Prostate gland (tissue), 2 donors: Measurements from ENCODE around the gene TPRX1. TPM values are rescaled to one million over a fixed set of nuclear protein-coding genes. Genes with fewer than 3 reads are reported as not detected.

Experiments used
- DNase-seq: peaks from one replicate; pipeline ENCODE4 v3.0.0-alpha.2; 2019; ENCODE audit warnings: low spot score
- H3K27ac ChIP-seq, 2 donors: fragments of 200-600 bp; sonication (generic); 2 replicates each; pipeline ENCODE4 v1.5.1; 2017 to 2019
- H3K27me3 ChIP-seq: fragments of 200-600 bp; sonication (generic); replicated peaks from 2 replicates; pipeline ENCODE4 v1.5.1; 2019; ENCODE audit not compliant: insufficient read depth
- H3K36me3 ChIP-seq, 2 donors: fragments of 200-600 bp; sonication (generic); 1 replicate in 1 of 2; 2 replicates in 1 of 2; pipeline versions ENCODE4 v1.5.1 to v1.8.1; 2017 to 2019
- H3K4me1 ChIP-seq: fragments of 200-600 bp; sonication (generic); replicated peaks from 2 replicates; pipeline ENCODE4 v1.5.1; 2019
- H3K4me3 ChIP-seq, 2 donors: fragments of 200-600 bp; sonication (generic); 2 replicates each; pipeline ENCODE4 v1.5.1; 2017 to 2019
- H3K9me3 ChIP-seq: fragments of 200-600 bp; sonication (generic); 2 replicates; pipeline ENCODE4 v1.5.1; 2017
- POLR2A ChIP-seq: fragments of 450-650 bp; IDR thresholded peaks from one replicate; pipeline ENCODE4 v1.6.1; 2016; ENCODE audit warnings: antibody characterized with exemption, mild to moderate bottlenecking
- POLR2AphosphoS5 ChIP-seq: sonication (generic); formaldehyde crosslinking; IDR thresholded peaks from one replicate; pipeline ENCODE4 v1.6.1; 2017; ENCODE audit warnings: antibody characterized with exemption
- WGBS: methylation state at CpG from one replicate; pipeline ENCODE4 v1.1.5; 2018; 5-methylcytosine and 5-hydroxymethylcytosine counted together
- intact Hi-C: fragments of 100-400 bp; cut with DNase I; formaldehyde crosslinking; loops from one replicate; pipeline ENCODE4 v1.14.2; 2022
- total RNA-seq, 2 donors: library from RNA; depleted of rRNA; stranded (reverse); fragments of >200 nt; gene quantifications; one replicate each; pipeline ENCODE4 v1.1.0, GENCODE V29; 2016
- TF ChIP-seq, protein P1 (sequence below), 4 experiments: fragments of 200-600 bp in 2 of 4; fragments of 450-650 bp in 2 of 4; sonication (generic) in 2 of 4; IDR thresholded peaks; 1 replicate in 3 of 4; 2 replicates in 1 of 4; pipeline ENCODE4 v1.5.1; 2016 to 2019; ENCODE audit warnings: antibody characterized with exemption in 4 of 4, mild to moderate bottlenecking in 2 of 4, moderate library complexity in 2 of 4

Gene TPRX1
- total RNA-seq, 2 donors from 2014 or later: 0.91 TPM; not detected in 1

DNA sequence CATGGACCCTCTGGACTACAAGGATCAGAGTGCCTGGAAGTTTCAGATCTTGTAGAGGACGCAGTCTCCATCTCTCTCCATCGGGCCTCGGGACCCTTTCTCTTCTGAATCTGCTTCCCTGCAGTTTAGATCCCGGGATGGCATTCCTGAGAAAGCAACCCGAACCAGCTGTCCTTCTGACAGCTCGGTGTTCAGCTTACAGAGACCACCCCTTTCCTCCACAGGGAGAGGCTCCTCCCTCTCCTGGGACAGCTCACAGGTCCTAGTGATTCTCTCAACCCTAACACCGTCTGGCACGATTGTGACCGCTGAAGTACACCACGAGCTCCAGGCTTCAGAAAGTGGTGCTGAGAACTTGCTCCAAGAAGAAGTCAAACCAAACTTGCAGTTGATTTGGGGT is 35.6 kb upstream of the TPRX1 start:
- Histone ChIP-seq H3K9me3 (no peaks in the 10 kb centered on the region), H3K4me1 (no peaks in the 10 kb centered on the region), H3K27ac (no peak overlapping the region), H3K36me3 (no peaks in the 10 kb centered on the region), H3K27me3 (no peaks in the 10 kb centered on the region), H3K4me3 (no peak overlapping the region)
- WGBS: 12% methylated on average over 10 of the region's 10 CpGs
- TF ChIP-seq POLR2A (no peak), POLR2AphosphoS5 (no peak)
- TF ChIP-seq, protein P1, sequence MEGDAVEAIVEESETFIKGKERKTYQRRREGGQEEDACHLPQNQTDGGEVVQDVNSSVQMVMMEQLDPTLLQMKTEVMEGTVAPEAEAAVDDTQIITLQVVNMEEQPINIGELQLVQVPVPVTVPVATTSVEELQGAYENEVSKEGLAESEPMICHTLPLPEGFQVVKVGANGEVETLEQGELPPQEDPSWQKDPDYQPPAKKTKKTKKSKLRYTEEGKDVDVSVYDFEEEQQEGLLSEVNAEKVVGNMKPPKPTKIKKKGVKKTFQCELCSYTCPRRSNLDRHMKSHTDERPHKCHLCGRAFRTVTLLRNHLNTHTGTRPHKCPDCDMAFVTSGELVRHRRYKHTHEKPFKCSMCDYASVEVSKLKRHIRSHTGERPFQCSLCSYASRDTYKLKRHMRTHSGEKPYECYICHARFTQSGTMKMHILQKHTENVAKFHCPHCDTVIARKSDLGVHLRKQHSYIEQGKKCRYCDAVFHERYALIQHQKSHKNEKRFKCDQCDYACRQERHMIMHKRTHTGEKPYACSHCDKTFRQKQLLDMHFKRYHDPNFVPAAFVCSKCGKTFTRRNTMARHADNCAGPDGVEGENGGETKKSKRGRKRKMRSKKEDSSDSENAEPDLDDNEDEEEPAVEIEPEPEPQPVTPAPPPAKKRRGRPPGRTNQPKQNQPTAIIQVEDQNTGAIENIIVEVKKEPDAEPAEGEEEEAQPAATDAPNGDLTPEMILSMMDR (IDR thresholded peaks at IDR 0.05): no peak
- intact Hi-C loops: no loop called here
- no peak for DNase-seq

DNA sequence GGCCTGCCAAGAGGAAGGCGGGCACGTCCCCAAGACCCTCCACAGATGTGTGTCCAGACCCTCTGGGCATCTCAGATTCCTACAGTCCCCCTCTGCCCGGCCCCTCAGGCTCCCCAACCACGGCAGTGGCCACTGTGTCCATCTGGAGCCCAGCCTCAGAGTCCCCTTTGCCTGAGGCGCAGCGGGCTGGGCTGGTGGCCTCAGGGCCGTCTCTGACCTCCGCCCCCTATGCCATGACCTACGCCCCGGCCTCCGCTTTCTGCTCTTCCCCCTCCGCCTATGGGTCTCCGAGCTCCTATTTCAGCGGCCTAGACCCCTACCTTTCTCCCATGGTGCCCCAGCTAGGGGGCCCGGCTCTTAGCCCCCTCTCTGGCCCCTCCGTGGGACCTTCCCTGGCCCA is 35.1 kb upstream of the TPRX1 start:
- no peak for DNase-seq
- intact Hi-C loops: no loop called here

DNA sequence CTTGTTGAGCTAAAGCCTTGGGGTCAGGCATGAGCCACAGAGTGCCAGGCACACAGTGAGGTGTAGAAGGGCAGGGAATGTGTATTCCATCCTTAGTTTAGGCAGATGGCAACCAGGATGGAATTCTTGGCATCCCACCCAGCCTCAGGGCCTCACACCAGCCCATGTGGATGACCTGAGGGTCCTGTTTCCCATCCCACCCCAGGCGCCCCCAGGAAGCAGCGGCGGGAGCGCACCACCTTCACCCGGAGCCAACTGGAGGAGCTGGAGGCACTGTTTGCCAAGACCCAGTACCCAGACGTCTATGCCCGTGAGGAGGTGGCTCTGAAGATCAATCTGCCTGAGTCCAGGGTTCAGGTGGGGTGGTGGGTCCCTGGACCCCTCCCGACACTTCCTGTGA is 31.7 kb upstream of the TPRX1 start:
- DNase-seq: no peak
- Histone ChIP-seq H3K4me3 (no peak overlapping the region), H3K9me3 (no peaks in the 10 kb centered on the region), H3K27me3 (no peaks in the 10 kb centered on the region), H3K4me1 (no peaks in the 10 kb centered on the region), H3K36me3 (no peaks in the 10 kb centered on the region), H3K27ac (no peak overlapping the region)
- TF ChIP-seq POLR2A (no peak), POLR2AphosphoS5 (no peak)
- TF ChIP-seq, protein P1 (IDR thresholded peaks at IDR 0.05): no peak
- intact Hi-C loops: no loop called here
- 80% methylated on average over 8 of the region's 8 CpGs for WGBS

More for the DNA sequence above, 35.1 kb upstream of the TPRX1 start:
- Histone ChIP-seq H3K27me3 (no peaks in the 10 kb centered on the region), H3K27ac (no peak overlapping the region), H3K4me1 (no peaks in the 10 kb centered on the region), H3K4me3 (no peak overlapping the region), H3K36me3 (no peaks in the 10 kb centered on the region), H3K9me3 (no peaks in the 10 kb centered on the region)
- WGBS: 79% methylated on average over 16 of the region's 16 CpGs
- TF ChIP-seq, protein P1 (IDR thresholded peaks at IDR 0.05): no peak
- no peak for TF ChIP-seq POLR2A
- TF ChIP-seq POLR2AphosphoS5: no peak

DNA sequence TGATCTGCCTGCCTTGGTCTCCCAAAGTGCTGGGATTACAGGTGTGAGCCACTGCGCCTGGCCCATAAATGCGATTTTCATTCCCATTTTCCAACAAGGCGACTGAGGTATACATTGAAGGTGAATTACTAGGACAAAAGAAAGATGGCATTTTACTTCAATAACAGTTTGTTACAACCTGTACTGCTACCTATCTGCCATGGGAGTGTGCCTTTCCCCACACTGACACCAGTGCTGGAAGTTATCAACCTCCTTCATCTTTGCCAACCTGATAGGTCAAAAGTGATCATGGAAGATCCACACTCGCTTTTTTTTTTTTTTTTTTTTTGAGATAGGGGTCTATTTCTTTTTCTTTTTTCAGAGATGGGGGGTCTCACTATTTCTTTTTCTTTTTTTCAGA is 28.4 kb upstream of the TPRX1 start:
- intact Hi-C loops: no loop called here
- Histone ChIP-seq H3K9me3 (no peaks in the 10 kb centered on the region), H3K27ac (no peak overlapping the region), H3K27me3 (no peaks in the 10 kb centered on the region), H3K4me1 (no peaks in the 10 kb centered on the region), H3K4me3 (no peak overlapping the region), H3K36me3 (no peaks in the 10 kb centered on the region)
- TF ChIP-seq, protein P1 (IDR thresholded peaks at IDR 0.05): no peak
- no peak for TF ChIP-seq POLR2A
- TF ChIP-seq POLR2AphosphoS5: no peak
- no peak for DNase-seq
- WGBS: 75% methylated on average over 4 of the region's 4 CpGs

DNA sequence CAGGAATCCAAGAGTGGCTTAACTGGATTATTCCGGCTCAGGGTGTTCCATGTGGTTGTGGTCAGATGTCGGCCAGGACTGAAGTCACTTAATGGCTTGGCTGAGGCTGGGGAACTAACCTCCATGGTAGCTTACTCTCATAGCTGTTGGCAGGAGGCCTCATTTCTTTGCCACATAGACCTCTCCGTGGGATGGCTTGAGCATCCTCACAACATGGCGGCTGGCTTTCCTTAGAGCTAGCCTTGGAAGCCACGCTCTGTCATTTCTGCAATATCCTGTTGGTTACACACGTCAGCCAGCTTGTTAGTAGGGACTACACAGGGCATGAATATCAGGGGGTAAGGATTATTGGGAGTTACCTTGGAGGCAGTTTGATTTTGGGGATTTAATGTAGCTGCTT is 22.4 kb upstream of the TPRX1 start:
- no peak for DNase-seq
- TF ChIP-seq, protein P1 (IDR thresholded peaks at IDR 0.05): no peak
- no peak for TF ChIP-seq POLR2A
- no peak for TF ChIP-seq POLR2AphosphoS5
- H3K9me3 ChIP-seq: no peaks in the 10 kb centered on the region
- 85% methylated on average over 6 of the region's 6 CpGs for WGBS
- H3K36me3 ChIP-seq: no peaks in the 10 kb centered on the region
- intact Hi-C loops: no loop called here
- H3K4me3 ChIP-seq: no peak overlapping the region
- H3K27ac ChIP-seq: no peak overlapping the region
- H3K27me3 ChIP-seq: no peaks in the 10 kb centered on the region
- H3K4me1 ChIP-seq: no peaks in the 10 kb centered on the region
